SU-DHL-6 (cell line): ENCODE measurements around the gene FGFR2.

Source experiments
- H2AFZ ChIP-seq: fragments of 200-600 bp; sonication (generic); 2 replicates; pipeline ENCODE4 v1.6.1; 2014; ENCODE audit warnings: low read depth, mild to moderate bottlenecking, moderate library complexity, mixed read lengths, antibody characterized with exemption, low read length; ENCODE audit not compliant: severe bottlenecking
- H3F3A ChIP-seq: fragments of 200-600 bp; shearing (Covaris generic); 2 replicates; pipeline ENCODE4 v1.6.0; 2016; ENCODE audit warnings: antibody characterized with exemption, mild to moderate bottlenecking; ENCODE audit not compliant: insufficient read depth
- H3K27ac ChIP-seq: fragments of 200-600 bp; sonication (generic); 2 replicates; pipeline ENCODE4 v1.5.1; 2016; ENCODE audit warnings: low read depth, mild to moderate bottlenecking, low read length, moderate library complexity, mixed read lengths
- H3K27me3 ChIP-seq: fragments of 200-600 bp; sonication (generic), shearing (Covaris generic); 2 replicates; pipeline ENCODE4 v1.6.0; 2014; ENCODE audit warnings: mild to moderate bottlenecking, low read length
- H3K36me3 ChIP-seq: fragments of 200-600 bp; sonication (generic); 2 replicates; pipeline ENCODE4 v1.6.1; 2014; ENCODE audit warnings: mild to moderate bottlenecking, low read length, mixed read lengths
- H3K4me2 ChIP-seq: fragments of 300-600, 200-600 bp; shearing (Covaris generic), sonication (generic); 2 replicates; pipeline ENCODE4 v1.6.0; 2014; ENCODE audit warnings: low read length, low read depth, mild to moderate bottlenecking; ENCODE audit not compliant: poor library complexity, severe bottlenecking
- H3K4me3 ChIP-seq: fragments of 200-600 bp; sonication (generic); 2 replicates; pipeline ENCODE4 v1.5.1; 2014; ENCODE audit warnings: antibody characterized with exemption, low read length, mild to moderate bottlenecking, mixed read lengths; ENCODE audit not compliant: insufficient read depth, poor library complexity, severe bottlenecking
- H3K79me2 ChIP-seq: fragments of 200-600 bp; sonication (generic); 2 replicates; pipeline ENCODE4 v1.6.1; 2014; ENCODE audit warnings: mild to moderate bottlenecking, low read length, moderate library complexity; ENCODE audit not compliant: insufficient read depth
- H3K9ac ChIP-seq: fragments of 200-600 bp; sonication (generic); 2 replicates; pipeline ENCODE4 v1.7.0; 2014; ENCODE audit warnings: mild to moderate bottlenecking, low read length
- H3K9me2 ChIP-seq: fragments of 200-600 bp; sonication (generic); replicated peaks from 2 replicates; pipeline ENCODE4 v1.6.1; 2014; ENCODE audit warnings: low read length; ENCODE audit not compliant: insufficient read depth
- H3K9me3 ChIP-seq: fragments of 200-600 bp; sonication (generic); 2 replicates; pipeline ENCODE4 v1.6.1; 2014; ENCODE audit warnings: low read length, mixed read lengths; ENCODE audit not compliant: insufficient read depth
- H4K20me1 ChIP-seq: fragments of 200-600 bp; sonication (generic); 2 replicates; pipeline ENCODE4 v1.6.1; 2014; ENCODE audit warnings: low read depth, mild to moderate bottlenecking, antibody characterized with exemption, low read length, moderate library complexity, mixed read lengths
- CTCF ChIP-seq: fragments of 200-600 bp; sonication (generic); IDR thresholded peaks from one replicate; pipeline ENCODE4 v1.5.1; 2017; ENCODE audit warnings: antibody characterized with exemption, mild to moderate bottlenecking, low read length, moderate library complexity; ENCODE audit not compliant: insufficient read depth, poor library complexity, severe bottlenecking
- EZH2phosphoT487 ChIP-seq: fragments of 200-600 bp; sonication (generic), shearing (Covaris generic); conservative IDR thresholded peaks from 2 replicates; pipeline ENCODE4 v1.6.1; 2018; ENCODE audit warnings: mild to moderate bottlenecking, antibody characterized with exemption, low read length, moderate library complexity, mixed read lengths

The FGFR2 gene

GRCh38 chr10:121594623-121595350 lies 3.5 kb downstream of the FGFR2 start:
- H3K9me3 ChIP-seq: no peaks in the 10 kb centered on the region
- no peaks in the 10 kb centered on the region for H3K36me3 ChIP-seq
- H4K20me1 ChIP-seq: no peaks in the 10 kb centered on the region
- no peak overlapping the region for H3K4me2 ChIP-seq
- H3F3A ChIP-seq: no peaks in the 10 kb centered on the region
- H3K9ac ChIP-seq: no peak overlapping the region
- H3K4me3 ChIP-seq: no peak overlapping the region
- no peak overlapping the region for H2AFZ ChIP-seq
- TF ChIP-seq CTCF (no peak), EZH2phosphoT487 (no peak)
- H3K79me2 ChIP-seq: no peaks in the 10 kb centered on the region
- H3K27me3 ChIP-seq: no peaks in the 10 kb centered on the region
- H3K9me2 ChIP-seq: no peaks in the 10 kb centered on the region
- no peak overlapping the region for H3K27ac ChIP-seq

- Histone ChIP-seq H3K4me3 (no peak overlapping the region), H3K36me3 (no peaks in the 10 kb centered on the region), H3K9ac (no peak overlapping the region), H3F3A (no peaks in the 10 kb centered on the region), H2AFZ (no peak overlapping the region), H3K27ac (no peak overlapping the region), H3K9me2 (no peaks in the 10 kb centered on the region), H3K4me2 (no peak overlapping the region), H3K27me3 (no peaks in the 10 kb centered on the region), H3K79me2 (no peaks in the 10 kb centered on the region), H4K20me1 (no peaks in the 10 kb centered on the region), H3K9me3 (no peaks in the 10 kb centered on the region)
- TF ChIP-seq EZH2phosphoT487 (no peak), CTCF (no peak)
These were observed 4.2 kb downstream of the FGFR2 start for GRCh38 chr10:121594076-121594475.

- Histone ChIP-seq H3K9me2 (no peaks in the 10 kb centered on the region), H3F3A (no peaks in the 10 kb centered on the region), H3K9me3 (no peaks in the 10 kb centered on the region), H3K27me3 (no peaks in the 10 kb centered on the region), H3K36me3 (no peaks in the 10 kb centered on the region), H3K9ac (no peak overlapping the region), H3K27ac (no peak overlapping the region), H4K20me1 (no peaks in the 10 kb centered on the region), H3K4me3 (no peak overlapping the region), H3K4me2 (no peak overlapping the region), H2AFZ (no peak overlapping the region), H3K79me2 (no peaks in the 10 kb centered on the region)
- TF ChIP-seq EZH2phosphoT487 (no peak), CTCF (no peak)
These were observed 4.8 kb downstream of the FGFR2 start for GRCh38 chr10:121593281-121594075.
